ENCODE measurements around the gene WWC2.
"Not testable (repeated sequence)": the region's sequence is repeated elsewhere in the genome, so short reads cannot be mapped to it uniquely, and the experiment has no call there.

DNA sequence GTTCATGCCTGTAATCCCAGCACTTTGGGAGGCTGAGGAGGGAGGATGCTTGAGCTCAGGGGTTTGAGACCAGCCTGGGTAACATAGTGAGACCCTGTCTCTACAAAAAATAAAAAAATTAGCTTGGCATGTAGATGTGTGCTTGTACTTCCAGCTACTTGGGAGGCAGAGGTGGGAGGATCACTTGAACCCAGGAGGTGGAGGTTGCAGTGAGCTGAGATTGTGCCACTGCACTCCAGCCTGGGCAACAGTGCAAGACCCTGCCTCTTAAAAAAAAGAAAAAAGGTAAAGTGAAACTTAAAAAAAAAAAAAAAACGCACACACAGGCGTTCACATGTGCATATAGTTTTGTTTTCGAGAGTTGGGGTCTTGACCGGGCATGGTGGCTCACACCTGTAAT lies 53.2 kb downstream of the WWC2 start:
- not testable (repeated sequence) for TF ChIP-seq CTCF (IDR thresholded peaks at IDR 0.05); POLR2AphosphoS5 (IDR thresholded peaks at IDR 0.05; ENCODE audit: low read depth, low read length)
